Neuronal stem cell (in vitro differentiated cells): ENCODE data around the gene HOMER3. TPM values are rescaled to one million over a fixed set of nuclear protein-coding genes. Genes with fewer than 3 reads are reported as not detected.
A peak's percentile ranks its signal among the peaks of the same experiment; 100 is the strongest.

Experiments used
- DNase-seq: peaks from one replicate; pipeline ENCODE4 v3.0.0-alpha.2; 2013; ENCODE audit warnings: low spot score
- H2AFZ ChIP-seq: one replicate; pipeline ENCODE4 v1.6.1; 2013; ENCODE audit warnings: mild to moderate bottlenecking, low read length, inconsistent platforms
- H2AK5ac ChIP-seq: 2 replicates; pipeline ENCODE4 v1.6.1; 2013; ENCODE audit warnings: low read depth, mild to moderate bottlenecking, inconsistent platforms, low read length, moderate library complexity, mixed read lengths
- H2BK120ac ChIP-seq: 2 replicates; pipeline ENCODE4 v1.6.1; 2013; ENCODE audit warnings: low read depth, mild to moderate bottlenecking, inconsistent platforms, low read length, moderate library complexity, mixed read lengths
- H2BK12ac ChIP-seq: one replicate; pipeline ENCODE4 v1.6.1; 2013; ENCODE audit warnings: low read length, inconsistent platforms
- H2BK15ac ChIP-seq: 2 replicates; pipeline ENCODE4 v1.6.1; 2013; ENCODE audit warnings: mild to moderate bottlenecking, low read length, inconsistent platforms, mixed read lengths
- H2BK5ac ChIP-seq: one replicate; pipeline ENCODE4 v1.6.1; 2013; ENCODE audit warnings: inconsistent platforms, mild to moderate bottlenecking, low read length, moderate library complexity
- H3K14ac ChIP-seq: one replicate; pipeline ENCODE4 v1.6.1; 2013; ENCODE audit warnings: low read length, inconsistent platforms
- H3K18ac ChIP-seq: 2 replicates; pipeline ENCODE4 v1.6.1; 2013; ENCODE audit warnings: low read length, inconsistent platforms
- H3K23ac ChIP-seq: 2 replicates; pipeline ENCODE4 v1.6.1; 2013; ENCODE audit warnings: low read depth, mild to moderate bottlenecking, mixed read lengths, low read length, inconsistent platforms; ENCODE audit not compliant: poor library complexity
- H3K27ac ChIP-seq: replicated peaks from 3 replicates; pipeline ENCODE4 v1.5.1; 2013; ENCODE audit warnings: low read length, inconsistent platforms
- H3K27me3 ChIP-seq, 3 experiments: 2 replicates each; pipeline ENCODE4 v1.6.1; 2013; ENCODE audit warnings: low read length in 3 of 3, mild to moderate bottlenecking in 2 of 3, inconsistent platforms in 1 of 3, low read depth in 1 of 3, mixed read lengths in 1 of 3, moderate library complexity in 1 of 3; ENCODE audit not compliant: control insufficient read depth in 3 of 3, insufficient read depth in 3 of 3
- H3K36me3 ChIP-seq, 2 donors: replicated peaks in 1 of 2; 2 replicates each; pipeline ENCODE4 v1.6.1; 2013; ENCODE audit warnings: low read length in 2 of 2; ENCODE audit not compliant: control insufficient read depth in 2 of 2, insufficient read depth in 2 of 2
- H3K4ac ChIP-seq: 2 replicates; pipeline ENCODE4 v1.6.1; 2013; ENCODE audit warnings: inconsistent platforms, mild to moderate bottlenecking, low read length, moderate library complexity
- H3K4me1 ChIP-seq, 2 donors: 1 replicate in 1 of 2; 2 replicates in 1 of 2; pipeline ENCODE4 v1.6.1; 2013; ENCODE audit warnings: low read length in 2 of 2, low read depth in 1 of 2; ENCODE audit not compliant: control insufficient read depth in 2 of 2, insufficient read depth in 1 of 2
- H3K4me2 ChIP-seq: one replicate; pipeline ENCODE4 v1.6.1; 2013; ENCODE audit warnings: mild to moderate bottlenecking, low read length, inconsistent platforms; ENCODE audit not compliant: insufficient read depth, poor library complexity, severe bottlenecking
- H3K4me3 ChIP-seq, 2 donors: 2 replicates each; pipeline ENCODE4 v1.5.1; 2013; ENCODE audit warnings: low read length in 2 of 2, mild to moderate bottlenecking in 2 of 2, inconsistent platforms in 1 of 2, moderate library complexity in 1 of 2
- H3K79me1 ChIP-seq: one replicate; pipeline ENCODE4 v1.6.1; 2013; ENCODE audit warnings: low read depth, mild to moderate bottlenecking, inconsistent platforms, low read length, moderate library complexity
- H3K9ac ChIP-seq: one replicate; pipeline ENCODE4 v1.6.1; 2013; ENCODE audit warnings: mild to moderate bottlenecking, low read depth, low read length, inconsistent platforms; ENCODE audit not compliant: poor library complexity
- H3K9me3 ChIP-seq, 2 donors: replicated peaks in 1 of 2; 2 replicates each; pipeline versions ENCODE3 to v1.6.1; 2013; ENCODE audit warnings: low read length in 2 of 2, mild to moderate bottlenecking in 2 of 2, inconsistent platforms in 1 of 2, low read depth in 1 of 2, mixed read lengths in 1 of 2, moderate library complexity in 1 of 2; ENCODE audit not compliant: control insufficient read depth in 2 of 2, insufficient read depth in 1 of 2
- H4K8ac ChIP-seq: one replicate; pipeline ENCODE4 v1.6.1; 2013; ENCODE audit warnings: low read depth, mild to moderate bottlenecking, inconsistent platforms, low read length, moderate library complexity
- H4K91ac ChIP-seq: one replicate; pipeline ENCODE4 v1.6.1; 2013; ENCODE audit warnings: low read length, low read depth, mild to moderate bottlenecking, inconsistent platforms; ENCODE audit not compliant: poor library complexity
- WGBS, 2 donors: extraction: QIAGEN DNeasy Blood & Tissue Kit; methylation state at CpG; one replicate each; pipeline ENCODE4 v1.1.7; 2013; ENCODE audit warnings: missing lambda C conversion rate in 2 of 2, mixed read lengths in 1 of 2; ENCODE audit not compliant: insufficient read length in 2 of 2, insufficient replicate concordance in 1 of 2; ENCODE audit errors: extremely low coverage in 2 of 2; 5-methylcytosine and 5-hydroxymethylcytosine counted together
- polyA plus RNA-seq, 2 experiments: library from polyadenylated mRNA; stranded (reverse); fragments of 200-250 nt; gene quantifications; one replicate each; pipeline ENCODE4 v1.2.3, GENCODE V29; 2013

Gene HOMER3
- 58.3 TPM for polyA plus RNA-seq (2013, experiment 1 of 2)
- 56.2 TPM for polyA plus RNA-seq (2013, experiment 2 of 2)

DNA sequence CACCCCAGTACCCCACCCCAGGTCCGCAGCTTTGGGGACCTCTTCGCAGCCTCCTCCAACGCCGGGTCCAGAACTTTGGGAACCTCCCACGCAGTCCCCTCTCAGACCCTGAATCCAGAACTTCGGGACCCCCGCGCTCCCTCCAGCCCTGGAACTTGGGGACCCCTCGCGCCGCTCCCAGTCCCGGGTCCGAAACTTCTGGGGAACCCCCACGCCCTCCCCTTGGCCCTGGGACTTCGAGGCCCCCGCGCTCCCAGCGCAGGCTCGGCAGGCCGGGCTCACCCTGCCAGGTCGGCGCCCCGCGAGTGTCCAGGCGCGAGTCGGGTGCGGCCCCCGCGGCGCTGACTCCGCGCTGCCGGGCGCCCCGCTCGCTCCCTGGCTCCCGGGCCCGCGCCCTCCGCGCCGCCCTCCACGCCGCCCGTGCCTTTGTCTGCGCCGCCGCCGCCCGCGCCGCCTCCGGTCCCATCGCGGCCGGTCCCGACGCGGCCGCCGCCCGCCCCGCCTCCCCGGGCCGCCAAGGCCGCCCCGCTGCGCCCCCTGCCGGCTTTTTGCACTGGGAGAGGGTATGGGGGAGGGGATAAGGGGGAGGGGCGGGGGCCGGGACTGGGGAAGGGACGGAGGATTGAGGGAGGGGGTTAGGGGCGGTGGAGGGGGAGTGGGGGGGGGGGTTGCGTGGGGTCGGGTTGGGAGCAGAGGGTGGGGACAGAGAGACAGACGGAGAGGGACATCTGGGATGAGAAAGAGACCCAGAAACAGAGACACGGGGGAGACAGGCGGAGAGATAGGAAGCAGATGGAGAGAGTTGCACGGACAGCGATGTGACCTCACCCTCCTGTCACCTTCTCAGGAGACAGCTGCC is at the start of gene HOMER3:
HOMER3 (minus strand) TSS at position 449 of the 859 bp plus-strand sequence. CDS start 2,235 bp downstream, outside the sequence.
- Histone ChIP-seq H4K91ac (no peak within 1 kb of the TSS), H3K18ac (peak within 1 kb of the TSS; percentile 100), H3K4me3 (peak within 1 kb of the TSS; percentile 94 to 97), H2BK5ac (peak within 1 kb of the TSS; percentile 93), H2BK12ac (no peak within 1 kb of the TSS), H3K23ac (peak within 1 kb of the TSS; percentile 89), H3K4me1 (peaks cover 11 to 12% of the 10 kb centered on the region in 2 donors), H3K79me1 (peaks cover 10% of the 10 kb centered on the region), H3K36me3 (peaks cover 12 to 28% of the 10 kb centered on the region in 2 donors), H3K27me3 (no peaks in the 10 kb centered on the region), H2AK5ac (peak within 1 kb of the TSS; percentile 97), H2BK120ac (peak within 1 kb of the TSS; percentile 44), H3K4ac (peak within 1 kb of the TSS; percentile 86), H3K9me3 (no peaks in the 10 kb centered on the region), H2AFZ (peak within 1 kb of the TSS; percentile 87), H3K9ac (peak within 1 kb of the TSS; percentile 92), H3K4me2 (peak within 1 kb of the TSS; percentile 51), H4K8ac (no peak within 1 kb of the TSS), H3K14ac (peak within 1 kb of the TSS; percentile 98), H3K27ac (peak within 1 kb of the TSS; percentile 70), H2BK15ac (peak within 1 kb of the TSS; percentile 99)
- DNase-seq: peak; percentile 81
- no CpG with 5 or more reads among the region's 81 CpGs for WGBS, 2 donors

DNA sequence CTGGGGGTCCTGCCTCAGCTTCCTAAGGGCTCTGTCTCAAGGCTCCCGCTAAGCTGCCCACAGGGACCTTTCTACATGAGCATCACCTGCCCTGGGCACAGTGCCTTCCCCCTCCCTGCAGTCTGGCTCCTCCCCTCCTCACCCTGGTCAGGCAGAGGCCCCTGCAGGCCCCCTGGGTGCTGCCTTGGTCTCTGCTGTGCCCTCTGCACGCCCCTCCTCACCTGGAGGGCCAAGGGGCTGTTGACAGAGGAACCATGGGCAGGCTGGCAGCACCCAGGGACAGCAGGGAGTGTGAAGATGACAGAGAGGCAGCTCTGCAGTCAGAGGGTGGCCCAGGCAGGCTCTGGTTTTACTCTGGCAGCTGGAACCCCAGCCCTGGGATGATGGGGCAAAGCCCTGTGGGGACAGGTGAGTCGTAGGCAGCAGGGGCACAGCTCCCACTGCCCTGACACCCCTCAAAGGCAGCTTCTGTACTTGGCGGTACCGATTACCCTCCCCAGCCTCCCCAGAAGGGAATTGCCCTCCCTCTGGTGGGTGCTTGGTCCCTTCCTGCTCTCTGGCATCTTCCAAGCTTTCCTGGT is 49.2 kb upstream of the HOMER3 start:
- H3K27me3 ChIP-seq: no peaks in the 10 kb centered on the region
- H3K9me3 ChIP-seq: no peaks in the 10 kb centered on the region
- no peak overlapping the region for H2BK120ac ChIP-seq
- H2AFZ ChIP-seq: no peak overlapping the region
- H3K36me3 ChIP-seq: peaks cover 28 to 46% of the 10 kb centered on the region in 2 donors
- H3K4ac ChIP-seq: no peak overlapping the region
- H3K4me1 ChIP-seq: peaks cover 0 to 3% of the 10 kb centered on the region in 2 donors
- peak overlapping the region; percentile 52 for H3K9ac ChIP-seq
- H3K4me3 ChIP-seq: no peak overlapping the region
- H4K8ac ChIP-seq: no peak overlapping the region
- H3K79me1 ChIP-seq: peaks cover 1% of the 10 kb centered on the region
- H3K27ac ChIP-seq: no peak overlapping the region
- no peak overlapping the region for H3K4me2 ChIP-seq
- no CpG with 5 or more reads among the region's 5 CpGs for WGBS, 2 donors
- H4K91ac ChIP-seq: no peak overlapping the region
- no peak overlapping the region for H3K23ac ChIP-seq
- peak overlapping the region; percentile 76 for H2BK5ac ChIP-seq
- no peak overlapping the region for H3K18ac ChIP-seq
- no peak overlapping the region for H2BK12ac ChIP-seq
- H2AK5ac ChIP-seq: peak overlapping the region; percentile 18
- no peak overlapping the region for H3K14ac ChIP-seq
- DNase-seq: no peak
- no peak overlapping the region for H2BK15ac ChIP-seq

DNA sequence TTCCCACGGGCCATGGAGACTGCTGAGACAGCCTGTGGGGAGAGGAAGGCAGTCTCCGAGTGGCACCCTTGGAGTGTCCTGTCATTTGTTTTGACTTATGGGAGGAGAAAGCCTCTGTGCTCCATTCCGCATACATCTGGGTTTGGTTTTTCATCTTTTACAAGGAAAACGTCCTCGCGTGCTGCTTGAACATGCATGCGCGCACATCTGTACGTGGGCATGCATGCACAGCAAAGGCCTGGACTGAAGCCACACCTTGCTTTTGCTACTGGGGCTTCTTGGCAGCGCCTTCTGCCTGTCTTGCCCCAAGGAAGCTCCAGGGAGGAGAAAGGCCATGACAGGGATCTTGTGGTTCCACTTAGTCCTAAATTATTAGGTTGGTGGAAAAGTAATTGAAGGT is 48.3 kb upstream of the HOMER3 start:
- Histone ChIP-seq H3K4ac (no peak overlapping the region), H4K8ac (no peak overlapping the region), H2BK12ac (no peak overlapping the region), H3K36me3 (peaks cover 19 to 37% of the 10 kb centered on the region in 2 donors), H4K91ac (no peak overlapping the region), H3K79me1 (peaks cover 1% of the 10 kb centered on the region), H2AK5ac (no peak overlapping the region), H3K27ac (no peak overlapping the region), H3K4me3 (no peak overlapping the region), H2AFZ (no peak overlapping the region), H2BK15ac (no peak overlapping the region), H3K14ac (no peak overlapping the region), H3K4me2 (no peak overlapping the region), H2BK120ac (no peak overlapping the region), H3K27me3 (no peaks in the 10 kb centered on the region), H3K18ac (no peak overlapping the region), H3K9me3 (no peaks in the 10 kb centered on the region), H3K4me1 (peaks cover 0 to 6% of the 10 kb centered on the region in 2 donors), H2BK5ac (no peak overlapping the region), H3K23ac (no peak overlapping the region), H3K9ac (no peak overlapping the region)
- no peak for DNase-seq
- no CpG with 5 or more reads among the region's 10 CpGs for WGBS, 2 donors

DNA sequence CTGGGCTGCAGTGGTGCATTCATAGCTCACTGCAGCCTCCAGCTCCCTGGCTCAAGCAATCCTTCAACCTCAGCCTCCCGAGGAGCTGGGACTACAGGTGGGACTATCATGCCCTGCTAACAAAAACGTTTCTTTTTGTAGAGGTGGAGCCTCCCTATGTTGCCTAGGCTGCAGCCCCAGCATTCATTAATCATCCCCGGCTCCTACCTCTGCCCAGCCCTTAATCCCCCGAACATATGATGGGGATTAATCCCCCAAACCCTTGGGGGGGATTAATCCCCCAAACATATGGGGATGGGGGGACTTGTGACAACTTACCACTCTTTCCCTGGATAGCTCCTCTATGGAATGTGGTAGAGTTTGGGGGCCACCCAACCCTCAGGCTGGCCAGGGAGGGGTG is 46.4 kb upstream of the HOMER3 start:
- no peak overlapping the region for H3K14ac ChIP-seq
- peak overlapping the region; percentile 83 for H2AK5ac ChIP-seq
- H4K8ac ChIP-seq: no peak overlapping the region
- no peak overlapping the region for H3K4me2 ChIP-seq
- H4K91ac ChIP-seq: no peak overlapping the region
- no peak overlapping the region for H2BK5ac ChIP-seq
- peaks cover 6 to 18% of the 10 kb centered on the region in 2 donors for H3K36me3 ChIP-seq
- no CpG with 5 or more reads among the region's 4 CpGs for WGBS, 2 donors
- H3K4ac ChIP-seq: no peak overlapping the region
- peaks cover 0 to 6% of the 10 kb centered on the region in 2 donors for H3K4me1 ChIP-seq
- no peak overlapping the region for H2BK120ac ChIP-seq
- H3K79me1 ChIP-seq: peaks cover 1% of the 10 kb centered on the region
- no peak overlapping the region for H3K18ac ChIP-seq
- H3K9ac ChIP-seq: no peak overlapping the region
- no peak overlapping the region for H3K27ac ChIP-seq
- H2BK12ac ChIP-seq: no peak overlapping the region
- H2BK15ac ChIP-seq: no peak overlapping the region
- no peaks in the 10 kb centered on the region for H3K9me3 ChIP-seq
- no peak overlapping the region for H2AFZ ChIP-seq
- H3K23ac ChIP-seq: no peak overlapping the region
- DNase-seq: no peak
- H3K27me3 ChIP-seq: no peaks in the 10 kb centered on the region
- H3K4me3 ChIP-seq: no peak overlapping the region
